Gastroesophageal sphincter (tissue), 3 donors: ENCODE data around the gene FAXC.

ENCODE experiments used
- POLR2A ChIP-seq, 2 donors: fragments of 450-650 bp; IDR thresholded peaks; one replicate each; pipeline ENCODE4 v1.6.1; 2017; ENCODE audit warnings: antibody characterized with exemption in 2 of 2, mild to moderate bottlenecking in 2 of 2, moderate library complexity in 1 of 2
- POLR2AphosphoS5 ChIP-seq: sonication (generic); formaldehyde crosslinking; IDR thresholded peaks from one replicate; pipeline ENCODE4 v1.6.1; 2017; ENCODE audit warnings: antibody characterized with exemption
- TF ChIP-seq, protein P1 (sequence below), 4 experiments: fragments of 200-600 bp in 2 of 4; fragments of 450-650 bp in 2 of 4; sonication (generic) in 1 of 4; IDR thresholded peaks; one replicate each; pipeline ENCODE4 v1.5.1; 2017 to 2019; ENCODE audit warnings: antibody characterized with exemption in 4 of 4, mild to moderate bottlenecking in 2 of 4, moderate library complexity in 2 of 4

DNA sequence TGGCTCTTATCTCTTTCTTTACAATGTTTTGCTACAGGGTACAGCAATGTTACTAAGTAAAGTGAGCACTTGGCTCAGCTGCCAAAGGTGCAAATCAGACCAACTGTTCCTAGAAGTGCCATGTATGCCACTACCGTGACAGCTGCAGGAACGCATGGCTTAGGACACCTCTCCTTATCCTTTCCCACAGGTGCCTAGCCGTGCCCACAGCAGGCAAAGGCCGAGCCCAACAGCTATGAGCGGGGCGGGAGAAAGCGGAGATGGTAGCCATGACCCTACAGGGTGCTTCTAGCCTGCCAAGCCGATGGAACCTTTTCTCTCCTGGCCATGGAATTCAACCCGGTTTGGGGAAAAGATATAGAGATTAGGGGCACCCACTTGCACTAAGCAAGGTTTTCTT lies 97.1 kb downstream of the FAXC start:
- TF ChIP-seq, protein P1, sequence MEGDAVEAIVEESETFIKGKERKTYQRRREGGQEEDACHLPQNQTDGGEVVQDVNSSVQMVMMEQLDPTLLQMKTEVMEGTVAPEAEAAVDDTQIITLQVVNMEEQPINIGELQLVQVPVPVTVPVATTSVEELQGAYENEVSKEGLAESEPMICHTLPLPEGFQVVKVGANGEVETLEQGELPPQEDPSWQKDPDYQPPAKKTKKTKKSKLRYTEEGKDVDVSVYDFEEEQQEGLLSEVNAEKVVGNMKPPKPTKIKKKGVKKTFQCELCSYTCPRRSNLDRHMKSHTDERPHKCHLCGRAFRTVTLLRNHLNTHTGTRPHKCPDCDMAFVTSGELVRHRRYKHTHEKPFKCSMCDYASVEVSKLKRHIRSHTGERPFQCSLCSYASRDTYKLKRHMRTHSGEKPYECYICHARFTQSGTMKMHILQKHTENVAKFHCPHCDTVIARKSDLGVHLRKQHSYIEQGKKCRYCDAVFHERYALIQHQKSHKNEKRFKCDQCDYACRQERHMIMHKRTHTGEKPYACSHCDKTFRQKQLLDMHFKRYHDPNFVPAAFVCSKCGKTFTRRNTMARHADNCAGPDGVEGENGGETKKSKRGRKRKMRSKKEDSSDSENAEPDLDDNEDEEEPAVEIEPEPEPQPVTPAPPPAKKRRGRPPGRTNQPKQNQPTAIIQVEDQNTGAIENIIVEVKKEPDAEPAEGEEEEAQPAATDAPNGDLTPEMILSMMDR (IDR thresholded peaks at IDR 0.05) = no peak
- TF ChIP-seq POLR2A (IDR thresholded peaks at IDR 0.05) = no peak
- no peak for TF ChIP-seq POLR2AphosphoS5
